GM21737 (cell line): ENCODE results near the gene SRRM1.
"Not testable (repeated sequence)": the region's sequence is repeated elsewhere in the genome, so short reads cannot be mapped to it uniquely, and the experiment has no call there.

Experiments used
- ATAC-seq: cut with Tn5 transposase; IDR thresholded peaks from one replicate; pipeline ENCODE4 v1.9.1; 2021; ENCODE audit warnings: mild to moderate bottlenecking, moderate library complexity; ENCODE audit not compliant: unreplicated experiment

SRRM1 gene

GRCh38 chr1:24714859-24715520, 71.9 kb downstream of the SRRM1 start:
- ATAC-seq, result no peak

GRCh38 chr1:24715658-24716057, 72.6 kb downstream of the SRRM1 start:
- ATAC-seq, result no peak

- ATAC-seq, result no peak
Observed at GRCh38 chr1:24717887-24718650, 75.0 kb downstream of the SRRM1 start.

- ATAC-seq, result no peak
Observed at GRCh38 chr1:24720152-24720551, 77.0 kb downstream of the SRRM1 start.

GRCh38 chr1:24721533-24721932, 78.4 kb downstream of the SRRM1 start:
- ATAC-seq, result no peak

- ATAC-seq, result not testable (repeated sequence)
Observed at GRCh38 chr1:24722073-24723035, 79.3 kb downstream of the SRRM1 start.
